ENCODE results near the gene DHDDS.
A peak's percentile ranks its signal among the peaks of the same experiment; 100 is the strongest.
"Not testable (repeated sequence)": the region's sequence is repeated elsewhere in the genome, so short reads cannot be mapped to it uniquely, and the experiment has no call there.

Gene DHDDS

DNA sequence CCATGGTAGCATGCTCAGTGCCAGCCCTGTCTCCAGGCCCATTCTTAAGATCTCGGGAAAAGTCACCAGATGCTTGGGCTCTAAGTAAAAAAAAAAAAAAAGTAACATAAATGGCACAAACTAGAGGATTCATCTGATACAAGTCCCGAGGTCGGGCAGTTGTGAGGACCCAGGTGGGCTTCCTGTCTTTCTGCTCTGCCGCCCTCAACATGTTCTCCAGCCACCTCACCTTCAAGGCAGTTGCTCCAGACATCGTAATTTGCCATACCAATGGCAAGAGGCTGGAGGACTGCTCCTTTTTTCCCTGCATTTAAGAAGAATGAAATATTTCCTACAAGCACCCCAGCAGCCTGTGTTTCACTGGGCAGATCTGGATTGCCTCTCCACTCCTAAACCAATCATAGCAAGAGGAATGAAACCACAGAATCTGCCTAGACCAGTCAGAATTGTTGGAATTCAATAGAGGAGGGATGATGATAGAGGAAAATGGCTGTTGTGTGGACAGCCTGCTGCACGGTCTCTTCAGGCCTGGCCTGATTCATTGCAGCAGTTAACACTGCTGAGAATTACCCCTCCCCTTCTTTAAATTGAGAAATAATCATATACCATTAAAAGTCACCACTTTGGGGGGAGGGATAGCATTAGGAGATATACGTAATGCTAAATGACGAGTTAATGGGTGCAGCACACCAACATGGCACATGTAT lies 45.5 kb downstream of the DHDDS start:
- no peak for DNase-seq

DNA sequence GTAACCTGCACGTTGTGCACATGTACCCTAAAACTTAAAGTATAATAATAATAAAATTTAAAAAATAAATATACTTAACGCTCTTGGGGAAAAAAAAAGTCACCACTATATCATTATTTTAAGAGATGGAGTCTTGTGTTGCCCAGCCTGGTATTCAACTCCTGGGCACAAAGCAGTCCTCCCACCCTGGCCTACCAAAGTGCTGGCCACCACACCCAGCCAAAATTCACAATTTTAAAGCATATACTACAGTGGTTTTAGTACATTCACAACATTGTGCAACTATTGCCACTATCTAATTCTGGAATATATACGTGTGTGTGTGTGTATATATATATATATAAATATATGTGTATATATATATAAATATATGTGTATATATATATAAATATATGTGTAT lies 46.0 kb downstream of the DHDDS start:
- no peak for DNase-seq

DNA sequence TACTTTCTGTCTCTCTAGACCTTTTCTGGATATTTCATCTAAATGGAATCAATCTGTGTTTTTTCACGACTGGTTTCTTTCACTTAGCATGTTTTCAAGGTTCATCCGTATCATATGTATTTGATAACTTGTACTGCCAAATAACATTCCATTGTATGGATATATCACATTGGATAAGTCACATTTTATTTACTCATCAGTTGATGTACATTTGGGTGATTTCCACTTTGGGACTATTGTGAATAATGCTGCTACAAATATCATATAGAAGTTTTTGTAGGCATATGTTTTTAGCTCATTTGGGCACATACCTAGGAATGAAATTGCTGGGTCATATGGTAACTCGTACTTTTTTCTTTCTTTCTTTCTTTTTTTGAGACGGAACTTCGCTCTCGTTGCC lies 46.9 kb downstream of the DHDDS start:
- DNase-seq = no peak

DNA sequence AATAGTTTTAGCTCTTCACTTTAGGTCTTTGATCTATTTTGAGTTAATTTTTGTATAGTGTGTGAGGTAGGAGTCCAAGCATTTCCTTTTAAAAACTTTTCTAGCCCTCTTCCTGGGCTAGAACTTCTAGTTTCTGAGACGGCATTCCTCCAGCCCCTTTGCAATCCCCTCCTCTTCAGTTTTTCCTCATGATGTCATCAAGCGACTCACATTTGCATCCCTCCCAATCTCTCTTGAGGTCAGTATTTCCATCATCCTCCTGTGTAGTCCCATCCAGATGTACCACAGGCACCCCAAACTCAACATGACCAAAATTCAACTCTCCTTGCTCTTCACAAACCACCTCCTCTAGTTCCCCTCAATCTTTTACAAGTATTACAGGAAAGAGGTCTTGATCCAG lies 50.8 kb downstream of the DHDDS start:
- DNase-seq = no peak

DNA sequence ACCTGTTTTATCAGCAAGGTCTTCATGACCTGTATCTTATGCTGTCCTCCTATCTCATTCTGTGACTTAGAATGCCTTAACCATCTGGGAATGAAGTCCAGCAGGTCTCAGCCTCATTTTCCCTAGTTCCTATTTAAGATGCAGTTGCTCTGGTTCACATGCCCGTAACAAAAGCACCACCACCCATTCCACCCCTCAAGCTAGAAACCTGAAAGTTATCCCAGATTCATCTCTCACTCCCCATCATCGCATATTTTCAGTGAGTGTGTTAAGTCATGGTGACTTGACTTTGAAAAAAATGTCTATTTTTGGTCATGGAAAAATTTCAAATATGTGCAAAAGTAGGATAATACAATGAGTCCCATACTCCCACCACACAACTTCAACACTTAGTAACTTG lies 51.9 kb downstream of the DHDDS start:
- no peak for DNase-seq

DNA sequence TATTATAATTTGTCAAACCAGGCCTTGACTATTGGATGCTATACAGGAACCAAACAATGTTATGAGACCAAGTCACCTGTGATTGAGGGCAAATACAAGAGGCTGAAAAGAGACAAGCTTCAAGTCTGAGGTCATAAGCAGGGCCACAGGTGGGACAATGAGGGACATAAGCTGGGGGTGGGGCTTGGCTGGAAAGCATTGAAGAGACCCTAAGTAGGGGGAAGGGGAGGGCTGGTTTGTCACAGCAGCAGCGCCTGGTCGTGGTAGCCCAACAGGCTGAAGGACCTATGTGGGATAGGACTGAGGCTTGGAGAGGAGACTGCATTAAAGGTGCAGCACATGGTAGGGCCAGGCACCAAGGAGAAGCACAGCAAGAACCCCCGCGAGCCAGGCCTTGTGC lies 58.0 kb downstream of the DHDDS start:
- no peak for DNase-seq

DNA sequence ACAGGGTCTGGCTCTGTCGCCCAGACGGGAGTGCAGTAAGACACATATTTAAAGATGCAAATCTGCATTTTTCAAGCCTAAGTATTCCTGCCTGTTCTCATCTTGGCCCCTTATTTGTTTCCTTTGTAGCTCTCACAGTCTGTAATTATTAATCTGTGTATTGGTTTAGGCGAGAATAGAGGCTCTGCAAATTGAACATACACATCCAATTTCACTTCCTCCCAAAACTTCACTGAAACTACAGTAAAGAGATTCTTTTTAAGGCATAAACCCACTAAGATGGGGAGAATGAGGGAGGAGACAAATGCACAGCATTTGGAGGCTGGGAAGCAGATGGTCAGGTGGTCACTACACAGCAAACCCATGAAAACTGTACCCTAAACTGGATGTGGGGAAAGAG lies 61.1 kb downstream of the DHDDS start:
- DNase-seq = no peak

DNA sequence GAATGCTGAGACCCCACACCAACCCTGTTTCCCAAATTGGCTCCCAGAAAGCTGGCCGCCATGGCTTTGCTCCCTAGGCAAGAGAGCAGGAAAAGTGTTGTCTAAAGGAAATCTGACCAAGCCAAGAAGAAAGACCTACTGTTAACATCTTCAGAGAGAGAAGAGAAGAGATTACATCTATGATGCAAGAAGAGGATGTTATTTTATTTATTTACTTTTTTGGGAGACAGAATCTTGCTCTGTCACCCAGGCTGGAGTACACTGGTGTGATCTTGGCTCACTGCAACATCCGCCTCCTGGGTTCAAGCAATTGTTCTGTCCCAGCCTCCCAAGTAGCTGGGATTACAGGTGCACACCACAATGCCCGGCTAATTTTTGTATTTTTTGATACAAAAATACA lies 61.8 kb downstream of the DHDDS start:
- no peak for DNase-seq

DNA sequence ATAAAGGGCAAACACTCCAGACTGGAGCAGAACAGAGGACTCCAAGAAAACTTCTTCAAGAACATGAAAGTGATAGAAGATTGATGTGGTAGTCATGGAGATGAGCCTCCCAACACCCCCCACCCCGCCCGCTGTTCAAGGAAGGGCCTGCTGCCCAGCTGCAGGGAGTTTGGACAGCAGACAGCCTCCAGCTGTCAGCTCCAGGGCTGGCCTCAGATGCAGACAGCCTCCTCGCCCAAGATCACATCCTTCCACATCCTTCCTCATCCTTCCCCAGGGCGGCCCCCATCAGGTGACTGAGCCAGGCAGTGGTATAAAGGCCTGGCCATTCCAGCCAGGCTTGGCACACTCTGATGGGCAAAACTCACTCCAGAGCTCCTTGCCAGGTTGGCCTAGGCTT lies 64.7 kb downstream of the DHDDS start:
- DNase-seq = no peak

DNA sequence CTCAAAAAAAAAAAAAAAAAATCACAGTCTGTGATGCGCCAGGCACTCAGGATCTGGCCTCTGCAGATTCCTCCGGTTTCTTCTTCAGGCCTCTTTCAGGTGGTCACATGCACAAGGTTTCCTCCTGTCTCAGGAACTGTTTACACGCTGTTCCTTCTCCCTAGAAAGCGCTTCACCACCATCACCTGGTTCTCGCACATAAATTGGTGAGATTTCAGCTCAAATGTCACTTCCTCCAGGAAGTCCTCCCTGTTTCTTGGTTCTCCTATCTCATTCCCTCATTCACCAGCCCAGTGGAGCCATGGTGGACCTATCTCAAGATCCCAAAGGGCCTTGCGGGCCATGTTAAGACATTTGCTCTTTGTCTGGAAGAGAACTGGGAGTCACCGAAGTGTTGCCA lies 66.8 kb downstream of the DHDDS start:
- DNase-seq = no peak

DNA sequence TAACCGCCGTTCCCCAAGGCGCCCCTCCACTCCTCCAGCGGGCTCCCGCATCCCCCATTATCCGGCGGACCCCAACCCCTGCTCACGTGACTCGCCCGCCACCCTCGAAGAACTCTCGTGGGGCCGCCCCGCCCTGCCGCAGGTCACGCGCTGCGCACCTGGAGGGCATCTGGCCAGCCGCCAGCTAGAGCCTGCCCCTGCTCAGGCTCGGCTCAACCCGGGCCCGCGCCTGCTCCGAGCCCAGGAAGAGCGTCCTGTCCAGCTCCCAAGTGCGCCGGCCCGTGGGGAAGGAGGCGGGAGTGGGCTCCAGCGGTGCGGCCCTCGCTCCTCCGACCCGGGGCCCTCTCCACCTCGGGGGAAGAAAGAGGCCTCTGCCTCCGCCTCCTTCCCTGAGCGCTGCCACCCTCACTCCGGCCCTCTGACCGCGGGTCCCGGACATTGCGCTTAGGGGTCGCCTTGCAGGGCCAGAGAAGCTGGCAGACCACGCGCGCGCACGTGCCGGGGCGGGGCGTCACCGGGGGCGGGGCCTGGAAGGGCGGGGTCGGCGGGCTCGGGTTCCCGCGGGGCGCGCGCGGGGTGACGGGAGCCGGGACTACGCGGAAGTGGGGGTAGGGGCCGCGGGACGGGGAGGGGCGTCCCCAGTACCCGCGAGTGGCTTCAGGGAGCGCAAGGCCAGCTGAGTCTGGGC lies 68.5 kb downstream of the DHDDS start:
- peak; percentile 56 to 79 for DNase-seq

DNA sequence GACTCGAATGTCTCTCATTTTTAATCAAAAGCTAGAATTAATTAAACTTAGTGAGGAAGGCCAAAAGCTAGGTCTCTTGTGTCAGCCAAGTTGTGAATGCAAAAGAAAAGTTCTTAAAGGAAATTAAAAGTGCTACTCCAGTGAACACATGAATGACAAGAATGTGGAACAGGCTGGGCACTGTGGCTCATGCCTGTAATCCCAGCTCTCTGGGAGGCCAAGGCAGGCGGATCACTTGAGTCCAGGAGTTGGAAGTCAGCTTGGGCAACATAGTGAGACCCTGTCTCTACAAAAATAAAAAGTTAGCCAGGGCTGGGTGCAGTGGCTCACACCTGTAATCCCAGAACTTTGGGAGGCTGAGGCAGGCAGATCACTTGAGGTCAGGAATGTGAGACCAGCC lies 78.6 kb downstream of the DHDDS start:
- DNase-seq = not testable (repeated sequence)

DNA sequence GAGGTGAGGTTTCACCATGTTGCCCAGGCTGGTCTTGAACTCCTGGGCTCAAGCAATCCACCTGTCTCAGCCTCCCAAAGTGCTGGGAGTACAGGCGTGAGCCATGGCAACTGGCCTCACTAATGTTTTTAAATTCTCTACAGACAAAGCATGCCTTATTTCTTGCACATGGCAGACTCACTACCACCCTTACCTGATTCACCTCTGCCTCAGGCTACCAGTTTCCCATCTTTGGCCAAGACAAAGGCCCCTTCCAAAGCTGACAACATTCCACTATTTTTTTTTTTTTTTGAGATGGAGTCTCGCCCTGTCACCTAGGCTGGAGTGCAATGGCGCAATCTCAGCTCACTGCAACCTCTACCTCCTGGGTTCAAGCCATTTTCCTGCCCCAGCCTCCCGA lies 83.7 kb downstream of the DHDDS start:
- DNase-seq = not testable (repeated sequence)

DNA sequence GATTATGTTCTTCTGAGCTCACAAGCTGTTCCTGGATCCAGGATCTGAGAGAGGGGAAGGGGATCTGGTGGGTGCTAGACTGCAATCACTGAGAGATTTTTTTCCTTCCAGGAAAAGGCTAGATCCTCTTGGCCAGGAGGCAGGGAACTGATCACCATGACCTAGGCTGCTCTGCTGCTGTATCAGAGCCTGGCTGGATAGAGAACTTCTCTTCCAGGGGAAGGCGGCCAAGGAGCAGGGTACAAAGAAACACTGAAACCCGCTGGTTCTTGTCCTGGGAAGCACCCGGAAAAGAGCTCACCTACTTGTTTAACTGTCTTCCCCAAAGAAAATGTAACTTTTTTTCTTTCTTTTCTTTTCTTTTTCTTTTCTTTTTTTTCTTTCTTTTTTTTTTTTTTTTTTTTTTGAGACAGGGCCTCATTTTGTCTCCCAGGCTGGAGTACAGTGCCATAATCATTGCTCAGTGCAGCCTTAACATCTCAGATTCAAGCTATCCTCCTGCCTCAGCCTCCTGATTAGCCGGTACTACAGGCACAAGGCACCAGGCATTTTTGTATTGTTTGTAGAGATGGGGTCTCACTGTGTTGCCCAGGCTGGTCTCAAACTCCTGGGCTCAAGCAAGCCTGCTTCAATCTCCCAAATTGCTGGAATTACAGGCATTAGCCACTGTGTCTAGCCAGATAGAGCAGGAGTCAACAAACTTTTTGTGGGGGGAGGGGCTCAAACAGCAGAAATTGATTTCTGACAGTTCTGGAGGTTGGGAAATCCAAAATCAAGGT lies 85.1 kb downstream of the DHDDS start:
- DNase-seq = no peak

DNA sequence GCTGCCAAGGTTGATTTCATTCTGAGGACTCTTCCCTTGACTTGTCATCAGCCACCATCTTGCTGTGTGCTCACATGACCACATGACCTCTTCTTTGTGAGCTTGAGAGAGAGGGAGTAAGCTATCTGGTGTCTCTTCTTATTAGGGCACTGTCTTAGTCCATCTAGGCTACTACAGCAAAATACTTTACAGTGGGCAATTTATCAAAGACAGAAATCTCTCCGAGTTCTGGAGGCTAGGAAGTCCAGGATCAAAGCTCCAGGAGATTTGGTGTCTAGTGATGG lies 85.6 kb downstream of the DHDDS start:
- DNase-seq = no peak

DNA sequence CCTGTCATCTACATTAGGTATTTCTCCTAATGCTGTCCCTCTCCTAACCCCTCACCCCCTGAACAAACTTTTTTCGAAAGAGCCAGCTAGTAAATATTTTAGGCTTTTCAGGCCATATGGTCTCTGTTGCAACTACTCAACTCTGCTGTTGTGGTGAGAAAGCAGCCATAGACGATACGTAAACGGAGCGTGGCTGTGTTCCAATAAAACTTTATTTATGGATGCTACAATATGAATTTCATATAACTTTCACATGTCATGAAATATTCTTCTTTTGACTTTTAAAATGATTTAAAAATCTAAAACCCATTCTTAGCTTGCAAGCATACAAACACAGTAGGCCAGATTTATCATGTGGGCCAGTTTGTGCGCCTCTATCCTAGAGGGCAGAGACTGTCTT lies 86.2 kb downstream of the DHDDS start:
- no peak for DNase-seq

DNA sequence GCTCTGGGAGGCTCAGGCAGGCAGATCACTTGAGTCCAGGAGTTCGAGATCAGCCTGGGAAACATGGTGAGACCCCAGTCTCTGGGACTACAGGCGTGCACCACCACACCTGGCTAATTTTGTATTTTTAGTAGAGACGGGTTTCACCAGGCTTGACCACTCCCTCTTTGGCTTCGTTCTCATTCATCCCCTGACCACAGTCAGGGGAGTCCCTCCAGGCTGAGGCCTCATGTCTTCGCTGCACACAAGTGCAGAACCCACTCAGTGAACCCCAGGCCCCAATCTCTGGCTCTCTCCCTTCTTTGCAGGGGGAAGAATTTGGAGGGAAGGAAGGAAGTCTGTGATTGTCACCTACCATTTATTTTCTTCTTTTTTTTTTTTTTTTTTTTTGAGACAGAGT lies 88.2 kb downstream of the DHDDS start:
- no peak for DNase-seq
